Keratinocyte (primary cell): ENCODE data around the gene PGS1. TPM values are rescaled to one million over a fixed set of nuclear protein-coding genes. Genes with fewer than 3 reads are reported as not detected.

Source experiments
- DNase-seq: peaks from one replicate; pipeline ENCODE4 v3.0.0-alpha.2; 2011; ENCODE audit warnings: low read depth, missing footprints, low spot score
- FAIRE-seq: peaks from 2 replicates; lab custom pipeline; 2011; peaks lifted over from hg19 to GRCh38; lab: Jason Lieb, UNC
- H2AFZ ChIP-seq: 2 replicates; pipeline ENCODE4 v1.6.0; 2012; ENCODE audit warnings: low read length, control low read depth, inconsistent platforms; ENCODE audit not compliant: control insufficient read depth
- H3K27ac ChIP-seq: 2 replicates; pipeline ENCODE4 v1.5.1; 2011; ENCODE audit warnings: low read length; ENCODE audit not compliant: control insufficient read depth, insufficient read depth
- H3K27me3 ChIP-seq: 3 replicates; pipeline ENCODE4 v1.6.0; 2011; ENCODE audit warnings: low read length; ENCODE audit not compliant: control insufficient read depth, insufficient read depth; ENCODE audit errors: extremely low read depth
- H3K36me3 ChIP-seq, 2 experiments: 2 replicates in 1 of 2; 3 replicates in 1 of 2; pipeline ENCODE4 v1.5.1; 2011; ENCODE audit warnings: low read length in 2 of 2, mild to moderate bottlenecking in 1 of 2; ENCODE audit not compliant: control insufficient read depth in 2 of 2, insufficient read depth in 2 of 2; ENCODE audit errors: extremely low read depth in 1 of 2
- H3K4me1 ChIP-seq: 3 replicates; pipeline ENCODE4 v1.5.1; 2011; ENCODE audit warnings: low read length; ENCODE audit not compliant: control insufficient read depth, insufficient read depth; ENCODE audit errors: extremely low read depth
- H3K4me2 ChIP-seq: 3 replicates; pipeline ENCODE4 v1.6.0; 2011; ENCODE audit warnings: low read depth, low read length; ENCODE audit not compliant: control insufficient read depth, insufficient read depth; ENCODE audit errors: extremely low read depth
- H3K4me3 ChIP-seq, 3 experiments: fragments of 200-600 bp in 1 of 3; sonication (generic) in 1 of 3; 2 replicates in 2 of 3; 3 replicates in 1 of 3; pipeline ENCODE4 v1.5.1; 2011 to 2016; ENCODE audit warnings: low read length in 3 of 3, mild to moderate bottlenecking in 3 of 3, control low read depth in 2 of 3, inconsistent platforms in 1 of 3, low read depth in 1 of 3, mixed read lengths in 1 of 3, mixed run types in 1 of 3, moderate library complexity in 1 of 3; ENCODE audit not compliant: control insufficient read depth in 2 of 3, insufficient read depth in 2 of 3; ENCODE audit errors: extremely low read depth in 1 of 3
- H3K79me2 ChIP-seq: 2 replicates; pipeline ENCODE4 v1.6.0; 2012; ENCODE audit warnings: low read length; ENCODE audit not compliant: control insufficient read depth, insufficient read depth
- H3K9ac ChIP-seq: 3 replicates; pipeline ENCODE4 v1.6.0; 2011; ENCODE audit warnings: low read length; ENCODE audit not compliant: control insufficient read depth, insufficient read depth; ENCODE audit errors: extremely low read depth
- H3K9me1 ChIP-seq: 3 replicates; pipeline ENCODE4 v1.6.0; 2011; ENCODE audit warnings: low read length; ENCODE audit not compliant: control insufficient read depth, insufficient read depth; ENCODE audit errors: extremely low read depth
- H3K9me3 ChIP-seq: 2 replicates; pipeline ENCODE4 v1.5.1; 2012; ENCODE audit warnings: low read depth, low read length; ENCODE audit not compliant: control insufficient read depth
- H4K20me1 ChIP-seq: 3 replicates; pipeline ENCODE4 v1.6.0; 2011; ENCODE audit warnings: low read length; ENCODE audit not compliant: control insufficient read depth, insufficient read depth; ENCODE audit errors: extremely low read depth
- EZH2 ChIP-seq: IDR thresholded peaks from one replicate; pipeline ENCODE4 v1.6.1; 2012; ENCODE audit warnings: inconsistent platforms, mild to moderate bottlenecking, low read length, moderate library complexity
- dilution Hi-C: fragments of 300-500 bp; cut with MboI; formaldehyde crosslinking; loops from one replicate; pipeline ENCODE4 v1.7.0; 2020; ENCODE audit warnings: low sequenced_read_pairs; ENCODE audit not compliant: extremely low pct_ligation_motif_present
- polyA plus RNA-seq, 5 experiments: library from polyadenylated mRNA; depleted of rRNA in 3 of 5; stranded (reverse) in 3 of 5; stranded (forward) in 1 of 5; unstranded in 1 of 5; fragments of >200 nt; gene quantifications; 1 replicate in 1 of 5; 2 replicates in 3 of 5; 3 replicates in 1 of 5; pipeline versions ENCODE4 v1.2.1 to v1.2.3, GENCODE V29; 2011 to 2012; ENCODE audit warnings: missing spikeins in 2 of 5, low read depth in 1 of 5, low replicate concordance in 1 of 5
- TF ChIP-seq, protein P1 (sequence below), 3 experiments: IDR thresholded peaks in 1 of 3; conservative IDR thresholded peaks in 1 of 3; optimal IDR thresholded peaks in 1 of 3; 2 replicates in 2 of 3; 3 replicates in 1 of 3; pipeline versions ENCODE3 to v1.5.1; 2011; ENCODE audit warnings: low read length in 3 of 3, mild to moderate bottlenecking in 3 of 3, moderate library complexity in 2 of 3, control low read depth in 1 of 3, inconsistent platforms in 1 of 3; ENCODE audit not compliant: insufficient read depth in 2 of 3; ENCODE audit errors: extremely low read depth in 1 of 3

The PGS1 gene
- polyA plus RNA-seq, 1 donor (not counting 4 experiments of a cell fraction or from before 2014, with no cell fraction given): 19.6 TPM

DNA sequence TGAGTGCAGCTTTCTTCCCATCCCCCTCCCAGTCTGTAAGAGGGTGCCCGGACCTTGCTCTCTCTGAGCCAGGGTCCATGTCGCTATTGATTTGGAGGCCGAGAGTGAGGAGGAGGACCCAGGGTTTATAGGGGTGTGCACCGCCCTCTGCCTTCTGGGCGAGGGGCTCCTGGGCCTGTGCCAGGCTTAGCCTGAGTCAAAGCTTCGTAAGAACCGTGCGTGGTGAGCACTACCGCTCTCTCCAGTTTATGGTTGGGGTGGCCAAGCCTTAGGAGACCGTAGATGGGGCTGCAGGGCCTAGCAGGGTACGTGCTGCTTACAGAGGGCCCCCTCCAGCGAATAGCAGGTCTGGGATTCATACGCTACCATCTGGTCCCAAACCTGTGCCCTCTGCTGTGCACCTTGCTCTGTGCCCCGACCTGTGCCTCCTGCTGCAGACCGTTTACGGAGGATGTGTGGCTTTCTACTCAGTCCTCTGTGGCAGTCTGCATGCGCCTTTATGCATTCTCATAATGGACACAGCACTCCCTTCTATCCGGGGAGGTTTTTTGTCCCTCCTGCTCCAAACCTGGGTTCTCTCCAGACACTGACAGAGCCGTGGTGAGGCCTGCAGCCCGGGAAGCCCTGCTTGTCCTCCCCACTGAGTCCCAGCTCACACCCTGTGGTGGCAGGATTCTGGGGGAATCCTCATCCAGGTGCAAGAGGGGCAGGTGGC is 54.7 kb downstream of the PGS1 start:
- no peak for DNase-seq
- H3K36me3 ChIP-seq: peaks cover 0 to 7% of the 10 kb centered on the region in 2 experiments
- no peaks in the 10 kb centered on the region for H3K79me2 ChIP-seq
- TF ChIP-seq, protein P1, sequence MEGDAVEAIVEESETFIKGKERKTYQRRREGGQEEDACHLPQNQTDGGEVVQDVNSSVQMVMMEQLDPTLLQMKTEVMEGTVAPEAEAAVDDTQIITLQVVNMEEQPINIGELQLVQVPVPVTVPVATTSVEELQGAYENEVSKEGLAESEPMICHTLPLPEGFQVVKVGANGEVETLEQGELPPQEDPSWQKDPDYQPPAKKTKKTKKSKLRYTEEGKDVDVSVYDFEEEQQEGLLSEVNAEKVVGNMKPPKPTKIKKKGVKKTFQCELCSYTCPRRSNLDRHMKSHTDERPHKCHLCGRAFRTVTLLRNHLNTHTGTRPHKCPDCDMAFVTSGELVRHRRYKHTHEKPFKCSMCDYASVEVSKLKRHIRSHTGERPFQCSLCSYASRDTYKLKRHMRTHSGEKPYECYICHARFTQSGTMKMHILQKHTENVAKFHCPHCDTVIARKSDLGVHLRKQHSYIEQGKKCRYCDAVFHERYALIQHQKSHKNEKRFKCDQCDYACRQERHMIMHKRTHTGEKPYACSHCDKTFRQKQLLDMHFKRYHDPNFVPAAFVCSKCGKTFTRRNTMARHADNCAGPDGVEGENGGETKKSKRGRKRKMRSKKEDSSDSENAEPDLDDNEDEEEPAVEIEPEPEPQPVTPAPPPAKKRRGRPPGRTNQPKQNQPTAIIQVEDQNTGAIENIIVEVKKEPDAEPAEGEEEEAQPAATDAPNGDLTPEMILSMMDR (optimal IDR thresholded peaks at IDR 0.05 in 1 of 3, IDR thresholded peaks at IDR 0.05 in 1 of 3, conservative IDR thresholded peaks at IDR 0.05 in 1 of 3; ENCODE audit: extremely low read depth in 1 of 3, insufficient read depth in 2 of 3, low read length in 3 of 3): no peak
- TF ChIP-seq EZH2: no peak
- H3K27me3 ChIP-seq: peaks cover 11% of the 10 kb centered on the region
- no peak overlapping the region for H3K9ac ChIP-seq
- no peak overlapping the region for H2AFZ ChIP-seq
- no peak overlapping the region for H3K4me2 ChIP-seq
- no peak overlapping the region for H3K27ac ChIP-seq
- dilution Hi-C loops: no loop called here
- H3K9me3 ChIP-seq: no peaks in the 10 kb centered on the region
- FAIRE-seq: no peak
- no peaks in the 10 kb centered on the region for H4K20me1 ChIP-seq
- H3K9me1 ChIP-seq: no peaks in the 10 kb centered on the region
- H3K4me3 ChIP-seq: no peak overlapping the region
- H3K4me1 ChIP-seq: no peaks in the 10 kb centered on the region

DNA sequence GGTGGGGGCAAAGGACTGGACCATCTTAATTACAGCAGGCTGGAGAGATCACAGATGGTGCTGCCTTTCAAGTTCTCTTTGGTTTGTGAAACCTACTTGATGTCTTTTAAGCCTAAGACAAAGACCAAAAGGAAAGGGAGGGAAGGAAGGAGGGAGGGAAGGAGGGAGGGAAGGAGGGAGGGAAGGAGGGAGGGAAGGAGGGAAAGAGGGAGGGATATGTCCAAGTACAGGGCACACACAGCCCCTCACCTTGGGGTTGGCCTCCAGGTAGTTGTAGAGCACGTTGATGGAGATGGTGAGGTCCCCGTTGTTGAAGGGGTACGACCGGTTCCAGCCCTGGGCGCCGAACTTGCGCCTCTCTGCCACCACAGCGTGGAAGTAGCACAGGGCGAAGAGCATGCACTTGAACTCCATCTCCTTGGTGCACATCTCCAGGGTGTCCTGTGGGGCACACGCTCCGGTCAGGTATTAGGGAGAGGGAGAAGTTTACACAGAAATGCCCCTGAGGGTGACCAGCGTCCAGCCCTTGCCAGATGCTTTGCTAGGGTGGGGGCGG is 55.4 kb downstream of the PGS1 start:
- no peaks in the 10 kb centered on the region for H3K79me2 ChIP-seq
- dilution Hi-C loops: no loop called here
- H3K36me3 ChIP-seq: peaks cover 0 to 4% of the 10 kb centered on the region in 2 experiments
- H3K9me1 ChIP-seq: no peaks in the 10 kb centered on the region
- FAIRE-seq (no peak), DNase-seq (no peak)
- no peaks in the 10 kb centered on the region for H3K9me3 ChIP-seq
- no peak overlapping the region for H3K4me3 ChIP-seq
- H3K4me1 ChIP-seq: no peaks in the 10 kb centered on the region
- no peak overlapping the region for H3K27ac ChIP-seq
- no peak overlapping the region for H3K4me2 ChIP-seq
- no peaks in the 10 kb centered on the region for H4K20me1 ChIP-seq
- H2AFZ ChIP-seq: no peak overlapping the region
- peaks cover 11% of the 10 kb centered on the region for H3K27me3 ChIP-seq
- no peak overlapping the region for H3K9ac ChIP-seq
- TF ChIP-seq, protein P1 (optimal IDR thresholded peaks at IDR 0.05 in 1 of 3, IDR thresholded peaks at IDR 0.05 in 1 of 3, conservative IDR thresholded peaks at IDR 0.05 in 1 of 3; ENCODE audit: extremely low read depth in 1 of 3, insufficient read depth in 2 of 3, low read length in 3 of 3): no peak
- TF ChIP-seq EZH2: no peak
